Brain microvascular endothelial cell (primary cell): Measurements from ENCODE around the gene PAM16.

Source experiments
- DNase-seq: peaks from one replicate; pipeline ENCODE4 v3.0.0-alpha.2; 2020
- H3K27ac ChIP-seq: fragments of 250-450 bp; sonication (Bioruptor Pico); 2 replicates; pipeline ENCODE4 v1.5.1; 2020; ENCODE audit warnings: mild to moderate bottlenecking, moderate library complexity
- H3K27me3 ChIP-seq: fragments of 250-450 bp; sonication (Bioruptor Pico); replicated peaks from 2 replicates; pipeline ENCODE4 v1.5.1; 2020; ENCODE audit warnings: mild to moderate bottlenecking
- H3K36me3 ChIP-seq: fragments of 250-450 bp; sonication (Bioruptor Pico); replicated peaks from 2 replicates; pipeline ENCODE4 v1.5.1; 2020; ENCODE audit warnings: mild to moderate bottlenecking
- H3K4me3 ChIP-seq: 2 replicates; pipeline ENCODE4 v1.5.1; 2011; ENCODE audit warnings: low read depth, mild to moderate bottlenecking, control low read depth, low read length, moderate library complexity
- in situ Hi-C: cut with HindIII; loops from 2 replicates; pipeline ENCODE4 v1.10.0; 2017; ENCODE audit warnings: low sequenced_read_pairs, low pct_ligation_motif_present
- TF ChIP-seq, protein P1 (sequence below): IDR thresholded peaks from 2 replicates; pipeline ENCODE4 v1.5.1; 2011; ENCODE audit warnings: low read depth, mild to moderate bottlenecking, moderate library complexity, low read length, control low read depth, inconsistent platforms; ENCODE audit errors: missing control alignments

PAM16 gene

DNA sequence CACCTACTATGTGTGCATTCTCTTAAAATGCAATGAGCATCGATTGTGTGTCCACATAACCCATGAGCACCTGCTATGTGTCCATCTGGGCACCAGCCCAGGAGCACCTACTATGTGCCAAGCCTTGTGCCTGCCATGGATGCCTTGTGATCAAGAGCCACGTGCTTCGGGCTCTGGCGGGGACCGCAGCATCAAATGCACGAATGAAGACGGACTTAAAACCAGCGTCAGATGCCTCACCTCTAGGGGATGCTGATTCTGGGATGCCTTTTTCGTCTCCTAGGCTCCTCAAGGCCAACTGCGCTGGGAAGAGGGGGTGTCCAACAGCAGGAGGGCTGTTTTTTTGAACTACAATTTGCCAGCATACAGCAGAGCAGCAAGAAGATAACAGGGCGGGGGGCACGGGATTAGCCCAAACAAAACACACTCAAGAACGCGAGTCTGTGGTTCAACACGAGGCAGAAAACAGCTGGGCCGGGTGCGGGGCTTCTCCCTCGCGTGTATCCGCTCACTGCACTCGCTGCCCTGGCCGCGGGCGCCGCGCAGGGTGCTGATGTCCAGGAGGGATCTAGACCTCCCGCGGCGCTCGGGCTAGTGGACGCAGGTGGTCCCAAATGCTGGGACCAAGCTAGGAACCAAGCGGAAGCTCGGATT, 36.5 kb downstream of the PAM16 start:
- H3K36me3 ChIP-seq, result no peaks in the 10 kb centered on the region
- H3K27me3 ChIP-seq, result no peaks in the 10 kb centered on the region
- H3K4me3 ChIP-seq, result peak overlapping the region; percentile 53
- TF ChIP-seq, protein P1, sequence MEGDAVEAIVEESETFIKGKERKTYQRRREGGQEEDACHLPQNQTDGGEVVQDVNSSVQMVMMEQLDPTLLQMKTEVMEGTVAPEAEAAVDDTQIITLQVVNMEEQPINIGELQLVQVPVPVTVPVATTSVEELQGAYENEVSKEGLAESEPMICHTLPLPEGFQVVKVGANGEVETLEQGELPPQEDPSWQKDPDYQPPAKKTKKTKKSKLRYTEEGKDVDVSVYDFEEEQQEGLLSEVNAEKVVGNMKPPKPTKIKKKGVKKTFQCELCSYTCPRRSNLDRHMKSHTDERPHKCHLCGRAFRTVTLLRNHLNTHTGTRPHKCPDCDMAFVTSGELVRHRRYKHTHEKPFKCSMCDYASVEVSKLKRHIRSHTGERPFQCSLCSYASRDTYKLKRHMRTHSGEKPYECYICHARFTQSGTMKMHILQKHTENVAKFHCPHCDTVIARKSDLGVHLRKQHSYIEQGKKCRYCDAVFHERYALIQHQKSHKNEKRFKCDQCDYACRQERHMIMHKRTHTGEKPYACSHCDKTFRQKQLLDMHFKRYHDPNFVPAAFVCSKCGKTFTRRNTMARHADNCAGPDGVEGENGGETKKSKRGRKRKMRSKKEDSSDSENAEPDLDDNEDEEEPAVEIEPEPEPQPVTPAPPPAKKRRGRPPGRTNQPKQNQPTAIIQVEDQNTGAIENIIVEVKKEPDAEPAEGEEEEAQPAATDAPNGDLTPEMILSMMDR, result no peak
- in situ Hi-C loops, result no loop called here
- H3K27ac ChIP-seq, result peak overlapping the region; percentile 51
- no peak for DNase-seq

DNA sequence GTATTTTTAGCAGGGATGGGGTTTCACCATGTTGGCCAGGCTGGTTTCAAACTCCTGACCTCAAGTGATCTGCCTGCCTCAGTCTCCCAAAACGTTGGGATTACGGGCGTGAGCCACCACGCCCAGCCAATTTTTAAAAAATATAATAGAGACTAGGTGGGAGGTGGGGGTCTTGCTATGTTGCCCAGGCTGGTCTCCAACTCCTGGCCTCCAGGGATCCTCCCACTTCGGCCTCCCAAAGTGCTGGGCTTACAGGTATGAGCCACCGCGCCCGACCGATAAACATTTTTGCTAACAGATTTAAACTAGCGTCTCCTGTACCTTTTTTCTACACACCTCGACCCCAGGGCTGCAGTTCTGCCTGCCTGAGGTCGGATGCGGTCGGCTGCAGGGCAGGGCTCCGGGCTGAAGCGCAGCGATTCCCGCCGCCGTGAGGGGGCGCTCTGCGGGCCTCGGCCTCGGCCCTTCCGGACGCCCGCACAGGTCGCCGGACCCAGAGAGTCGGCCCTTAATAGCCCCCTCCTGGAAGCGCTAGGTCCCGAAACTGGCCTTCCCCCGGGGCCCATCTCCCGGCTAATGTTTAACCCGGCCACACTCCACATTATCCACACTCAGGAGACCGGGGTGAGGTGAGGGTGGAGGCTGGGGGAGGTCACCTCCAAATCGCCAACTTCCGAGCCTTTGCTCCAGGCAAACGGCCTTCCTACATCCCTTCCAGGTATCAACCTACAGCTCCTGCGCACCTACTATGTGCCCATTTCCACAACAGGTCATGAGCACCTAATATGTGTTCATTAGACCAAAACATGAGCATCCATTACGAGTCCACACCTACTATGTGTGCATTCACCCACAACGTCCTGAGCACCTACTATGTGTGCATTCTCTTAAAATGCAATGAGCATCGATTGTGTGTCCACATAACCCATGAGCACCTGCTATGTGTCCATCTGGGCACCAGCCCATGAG, 37.3 kb downstream of the PAM16 start:
- Histone ChIP-seq H3K36me3 (no peaks in the 10 kb centered on the region), H3K4me3 (no peak overlapping the region), H3K27ac (no peak overlapping the region), H3K27me3 (no peaks in the 10 kb centered on the region)
- TF ChIP-seq, protein P1, result peak; percentile 63
- no peak for DNase-seq
- in situ Hi-C loops, result no loop called here

DNA sequence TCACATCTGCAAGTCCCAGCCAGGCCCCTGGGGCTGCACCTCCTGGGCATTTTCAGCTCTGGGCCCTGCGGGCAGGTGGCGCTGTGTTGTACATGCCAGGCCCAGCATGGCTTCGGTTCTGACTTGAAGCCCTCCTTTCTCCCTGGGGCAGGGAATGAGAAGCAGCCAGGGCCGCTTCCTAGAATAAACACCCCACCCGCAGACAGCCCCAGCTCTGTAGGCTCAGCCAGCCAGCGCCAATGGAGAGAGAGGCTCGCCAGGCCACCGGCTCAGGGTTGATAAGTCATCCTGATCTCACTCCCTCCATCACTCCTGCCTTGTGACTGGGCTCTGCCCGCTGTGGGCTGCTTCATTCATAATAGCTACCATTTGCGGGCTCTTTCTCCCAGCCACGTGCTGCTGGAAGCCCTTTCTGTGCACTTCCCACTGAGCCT, 41.3 kb downstream of the PAM16 start:
- TF ChIP-seq, protein P1, result peak; percentile 87
- Histone ChIP-seq H3K27me3 (no peaks in the 10 kb centered on the region), H3K36me3 (no peaks in the 10 kb centered on the region), H3K27ac (peak overlapping the region; percentile 9), H3K4me3 (no peak overlapping the region)
- in situ Hi-C loops, result no loop called here
- peak; percentile 72 for DNase-seq

DNA sequence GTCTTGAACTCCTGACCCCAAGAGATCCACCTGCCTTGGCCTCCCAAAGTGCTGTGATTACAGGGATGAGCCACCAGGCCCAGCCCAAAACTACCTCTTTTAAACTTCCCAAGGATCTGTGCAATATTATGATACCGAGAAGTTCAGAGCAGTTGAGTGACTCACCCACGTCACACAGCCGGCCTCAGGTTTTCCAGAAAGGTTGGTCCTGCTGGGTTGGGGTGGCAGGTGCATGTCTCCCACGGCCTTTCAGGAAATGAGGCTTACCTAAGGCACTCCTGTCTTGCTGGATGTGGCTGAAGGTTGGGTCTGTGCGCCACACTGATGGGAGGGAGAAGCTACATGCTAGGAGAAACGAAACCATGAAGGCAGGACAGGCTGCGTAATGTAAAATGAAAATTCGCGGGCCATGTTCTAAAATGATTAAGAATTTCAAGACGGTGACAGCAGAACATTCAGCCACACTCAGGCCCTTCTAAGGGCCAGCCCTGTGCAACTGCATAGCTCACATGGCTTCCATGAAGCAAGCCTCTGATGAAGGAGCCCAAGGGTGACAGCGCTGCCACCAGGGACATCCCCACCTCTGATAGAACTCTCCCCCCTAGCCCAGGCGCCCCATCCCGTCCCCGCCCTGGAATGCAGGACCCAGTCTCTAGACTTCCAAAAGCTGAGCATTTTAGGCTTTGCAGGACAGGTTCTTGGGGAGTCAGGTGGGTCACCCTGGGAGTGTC, 41.9 kb downstream of the PAM16 start:
- DNase-seq, result no peak
- Histone ChIP-seq H3K27me3 (no peaks in the 10 kb centered on the region), H3K36me3 (no peaks in the 10 kb centered on the region), H3K4me3 (no peak overlapping the region), H3K27ac (no peak overlapping the region)
- in situ Hi-C loops, result no loop called here
- TF ChIP-seq, protein P1, result no peak

DNA sequence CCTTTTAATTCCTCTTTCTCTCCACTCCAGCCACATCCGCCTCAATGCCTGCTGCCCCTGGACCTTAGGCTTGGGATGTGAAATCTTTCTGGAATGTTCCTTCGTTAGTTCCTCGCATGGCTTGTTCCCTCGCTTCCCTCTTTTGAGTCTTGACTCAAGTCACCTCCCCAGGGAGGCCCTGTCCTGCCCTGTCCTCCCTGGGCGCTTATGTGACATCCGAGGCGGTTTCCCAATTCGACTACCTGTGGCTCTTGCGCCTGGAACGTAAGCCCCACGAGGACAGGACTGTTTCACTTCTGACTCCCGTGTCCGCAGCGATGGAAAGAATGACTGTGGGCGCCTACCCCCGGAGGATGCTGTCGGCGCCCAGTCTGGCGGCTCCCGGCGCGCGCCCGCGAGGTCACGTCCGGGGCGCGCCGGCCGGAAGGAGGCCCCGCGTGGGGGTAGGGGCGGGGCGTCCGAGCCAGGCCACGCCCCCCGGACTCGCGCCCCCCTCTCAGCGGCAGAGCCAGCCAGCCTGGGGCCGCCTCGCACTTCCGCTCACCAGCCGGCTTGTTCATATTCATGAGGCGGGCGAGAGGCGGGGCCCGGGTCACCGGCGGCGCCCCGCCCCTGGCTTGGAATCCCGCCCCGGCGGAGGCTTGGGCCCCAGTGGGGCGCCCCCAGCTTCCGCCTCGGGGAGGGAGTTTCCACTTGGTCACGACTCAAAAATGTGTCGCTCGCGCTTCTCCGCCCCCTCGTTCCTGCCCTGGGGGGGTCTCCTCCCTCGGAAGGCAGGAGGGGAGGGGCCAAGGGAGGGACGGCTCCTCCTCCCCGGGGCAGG, 43.7 kb downstream of the PAM16 start:
- H3K36me3 ChIP-seq, result no peaks in the 10 kb centered on the region
- peak overlapping the region; percentile 56 for H3K4me3 ChIP-seq
- peak; percentile 89 for DNase-seq
- H3K27me3 ChIP-seq, result no peaks in the 10 kb centered on the region
- in situ Hi-C loops, result no loop called here
- TF ChIP-seq, protein P1, result no peak
- peak overlapping the region; percentile 41 for H3K27ac ChIP-seq
